Nephron (organoid): ENCODE data around the gene WDFY1.

Source experiments
- H3K27ac Mint-ChIP-seq, 3 experiments: 2 replicates each; pipeline ENCODE4 v1.8.0; 2020; ENCODE audit warnings: mixed read lengths in 3 of 3, mild to moderate bottlenecking in 2 of 3, moderate library complexity in 1 of 3
- H3K27me3 Mint-ChIP-seq: 2 replicates; pipeline ENCODE4 v1.8.0; 2021; ENCODE audit warnings: low read depth, mild to moderate bottlenecking, moderate library complexity, mixed read lengths
- H3K36me3 Mint-ChIP-seq: 2 replicates; pipeline ENCODE4 v1.8.0; 2020; ENCODE audit warnings: low read depth, mixed read lengths
- H3K4me1 Mint-ChIP-seq: 2 replicates; pipeline ENCODE4 v1.8.0; 2020; ENCODE audit warnings: mixed read lengths
- H3K4me3 Mint-ChIP-seq, 3 experiments: 2 replicates each; pipeline ENCODE4 v1.8.0; 2020; ENCODE audit warnings: mild to moderate bottlenecking in 3 of 3, mixed read lengths in 3 of 3, moderate library complexity in 2 of 3
- H3K9me3 Mint-ChIP-seq: 2 replicates; pipeline ENCODE4 v1.8.0; 2020; ENCODE audit warnings: mixed read lengths
- TF ChIP-seq, protein P1 (sequence below), 3 experiments: fragments of 200-600 bp; sonication (generic); IDR thresholded peaks; one replicate each; pipeline ENCODE4 v1.5.0; 2021; ENCODE audit warnings: antibody characterized with exemption in 3 of 3; ENCODE audit not compliant: unreplicated experiment in 3 of 3

Gene WDFY1

DNA sequence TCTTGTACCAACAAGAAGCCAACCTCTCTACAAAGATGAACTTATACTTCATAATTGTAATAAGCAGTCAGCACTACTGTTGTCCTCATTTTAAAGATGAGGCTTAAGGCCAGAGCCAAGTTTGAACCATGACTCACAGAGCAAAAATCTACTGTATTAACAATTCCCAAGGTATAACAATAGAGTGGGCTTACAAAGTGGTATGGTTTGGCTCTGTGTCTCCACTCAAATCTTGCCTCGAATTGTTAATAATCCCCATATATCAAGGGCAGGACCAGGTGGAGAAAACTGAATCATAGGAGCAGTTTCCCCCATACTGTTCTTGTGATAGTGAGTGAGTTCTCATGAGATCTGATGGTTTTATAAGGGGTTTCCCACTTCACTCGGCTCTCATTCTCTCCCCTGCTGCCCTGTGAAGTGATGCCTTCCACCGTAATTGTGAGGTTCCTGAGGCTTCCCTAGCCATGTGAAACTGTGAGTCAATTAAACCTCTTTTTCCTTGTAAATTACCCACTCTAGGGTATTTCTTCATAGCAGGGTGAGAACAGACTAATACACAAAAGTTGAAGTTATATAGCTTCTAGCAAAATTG, 31.6 kb upstream of the WDFY1 start:
- no peaks in the 10 kb centered on the region for H3K9me3 Mint-ChIP-seq
- TF ChIP-seq, protein P1, sequence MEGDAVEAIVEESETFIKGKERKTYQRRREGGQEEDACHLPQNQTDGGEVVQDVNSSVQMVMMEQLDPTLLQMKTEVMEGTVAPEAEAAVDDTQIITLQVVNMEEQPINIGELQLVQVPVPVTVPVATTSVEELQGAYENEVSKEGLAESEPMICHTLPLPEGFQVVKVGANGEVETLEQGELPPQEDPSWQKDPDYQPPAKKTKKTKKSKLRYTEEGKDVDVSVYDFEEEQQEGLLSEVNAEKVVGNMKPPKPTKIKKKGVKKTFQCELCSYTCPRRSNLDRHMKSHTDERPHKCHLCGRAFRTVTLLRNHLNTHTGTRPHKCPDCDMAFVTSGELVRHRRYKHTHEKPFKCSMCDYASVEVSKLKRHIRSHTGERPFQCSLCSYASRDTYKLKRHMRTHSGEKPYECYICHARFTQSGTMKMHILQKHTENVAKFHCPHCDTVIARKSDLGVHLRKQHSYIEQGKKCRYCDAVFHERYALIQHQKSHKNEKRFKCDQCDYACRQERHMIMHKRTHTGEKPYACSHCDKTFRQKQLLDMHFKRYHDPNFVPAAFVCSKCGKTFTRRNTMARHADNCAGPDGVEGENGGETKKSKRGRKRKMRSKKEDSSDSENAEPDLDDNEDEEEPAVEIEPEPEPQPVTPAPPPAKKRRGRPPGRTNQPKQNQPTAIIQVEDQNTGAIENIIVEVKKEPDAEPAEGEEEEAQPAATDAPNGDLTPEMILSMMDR (IDR thresholded peaks at IDR 0.05; ENCODE audit: unreplicated experiment in 3 of 3) = no peak

DNA sequence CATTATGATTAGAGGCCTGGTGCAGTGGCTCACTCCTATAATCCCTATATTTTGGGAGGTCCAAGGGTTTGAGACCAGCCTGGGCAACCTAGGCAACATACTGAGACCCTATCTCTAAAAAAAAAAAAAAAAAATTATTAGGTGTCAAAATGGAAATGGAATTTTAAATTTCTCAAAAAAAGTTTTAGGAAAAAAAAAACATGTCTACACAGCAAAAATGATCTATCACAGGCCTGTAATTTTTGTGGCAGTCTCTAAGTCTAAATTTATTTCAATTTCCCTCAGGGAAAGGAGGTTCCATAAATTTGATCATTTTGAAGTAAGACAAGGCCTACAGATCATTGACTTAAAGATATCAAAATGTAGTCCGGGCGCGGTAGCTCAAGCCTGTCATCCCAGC, 28.5 kb upstream of the WDFY1 start:
- H3K27me3 Mint-ChIP-seq = no peaks in the 10 kb centered on the region
- no peak overlapping the region for H3K27ac Mint-ChIP-seq
- H3K36me3 Mint-ChIP-seq = peaks cover 3% of the 10 kb centered on the region
- TF ChIP-seq, protein P1 (IDR thresholded peaks at IDR 0.05; ENCODE audit: unreplicated experiment in 3 of 3) = no peak
- no peak overlapping the region for H3K4me3 Mint-ChIP-seq
- H3K4me1 Mint-ChIP-seq = no peaks in the 10 kb centered on the region
- H3K9me3 Mint-ChIP-seq = no peaks in the 10 kb centered on the region

More for the DNA sequence above, 31.6 kb upstream of the WDFY1 start:
- Mint-ChIP-seq H3K4me3 (no peak overlapping the region), H3K4me1 (no peaks in the 10 kb centered on the region), H3K27me3 (no peaks in the 10 kb centered on the region), H3K27ac (no peak overlapping the region), H3K36me3 (peaks cover 7% of the 10 kb centered on the region)

DNA sequence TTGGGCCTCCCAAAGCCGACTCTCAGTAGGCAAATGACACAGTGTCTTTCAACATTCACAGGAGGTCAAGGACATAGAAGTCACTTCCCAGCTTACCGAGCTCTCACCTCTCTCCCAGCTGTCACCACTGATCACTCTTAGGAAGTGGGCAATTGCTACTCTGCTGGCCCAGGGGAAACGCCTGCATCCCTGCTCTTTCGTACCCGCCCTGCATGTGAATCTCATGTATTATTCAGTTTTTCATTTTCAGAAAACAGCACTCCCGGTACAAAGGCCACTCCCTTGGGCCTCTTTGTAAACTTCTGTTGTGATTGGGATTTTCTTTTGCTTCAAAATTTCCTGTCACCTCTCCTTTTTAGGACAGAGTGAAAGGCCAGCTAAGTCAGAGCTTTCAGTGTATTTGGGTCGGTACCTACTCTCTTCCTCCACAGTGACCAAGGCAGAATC, 27.5 kb upstream of the WDFY1 start:
- Mint-ChIP-seq H3K36me3 (peaks cover 7% of the 10 kb centered on the region), H3K27ac (no peak overlapping the region), H3K4me3 (no peak overlapping the region), H3K27me3 (no peaks in the 10 kb centered on the region), H3K4me1 (no peaks in the 10 kb centered on the region), H3K9me3 (no peaks in the 10 kb centered on the region)
- TF ChIP-seq, protein P1 (IDR thresholded peaks at IDR 0.05; ENCODE audit: unreplicated experiment in 3 of 3) = no peak

DNA sequence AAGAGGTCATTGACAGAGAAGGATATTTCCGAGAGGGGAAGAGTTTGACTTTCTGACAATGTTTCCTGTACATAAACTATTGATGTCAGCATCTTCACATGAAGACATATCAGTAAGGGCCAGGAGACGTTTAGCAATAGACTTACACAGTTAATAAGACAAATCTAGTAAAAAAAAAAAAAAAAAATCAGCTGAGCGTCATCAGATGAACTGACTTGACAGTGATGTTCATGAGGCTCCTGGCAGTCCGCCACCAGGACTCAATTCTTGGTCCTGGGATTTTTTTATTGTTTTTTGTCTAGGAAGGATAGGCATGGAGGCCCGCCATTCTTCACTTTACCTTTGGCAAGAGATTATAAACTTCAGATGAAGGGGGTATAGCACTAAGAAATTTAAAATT, 26.6 kb upstream of the WDFY1 start:
- H3K9me3 Mint-ChIP-seq = no peaks in the 10 kb centered on the region

DNA sequence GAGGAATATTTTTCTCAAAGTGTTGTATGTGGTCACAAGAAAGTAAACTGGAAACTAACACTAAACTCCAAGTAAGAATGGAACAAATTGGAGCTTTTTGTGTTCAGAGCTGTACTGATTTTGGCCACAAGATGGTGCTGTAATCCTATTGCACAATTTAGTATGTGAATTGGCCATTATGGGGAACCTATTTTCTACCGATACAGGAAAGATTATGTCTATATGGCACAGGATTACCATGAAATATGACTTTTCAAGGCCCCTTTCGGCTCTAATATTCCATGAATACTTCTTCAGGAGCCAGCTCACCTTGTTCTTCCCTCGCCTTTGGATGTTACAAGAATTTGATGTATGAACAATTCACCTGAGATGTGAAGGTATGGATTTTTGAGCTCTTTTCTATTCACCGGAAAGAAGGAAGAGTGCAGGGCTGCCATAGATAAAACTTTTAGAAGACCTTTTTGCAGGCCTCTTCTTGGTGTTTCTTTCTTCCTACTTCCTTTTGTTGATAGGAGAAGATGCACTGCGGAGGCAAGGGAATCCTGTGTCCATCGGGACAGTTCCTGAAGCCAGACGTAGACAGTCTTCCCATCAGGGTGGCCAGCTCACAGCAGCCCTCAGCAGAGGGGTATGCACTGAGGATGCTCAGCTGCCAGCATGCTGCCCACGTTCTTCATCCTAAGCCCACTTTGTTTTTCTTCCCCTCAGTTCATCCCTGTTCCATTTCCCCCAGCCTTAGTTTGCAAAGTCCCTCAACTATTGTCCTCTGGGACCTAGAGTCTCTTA, 25.4 kb upstream of the WDFY1 start:
- no peaks in the 10 kb centered on the region for H3K27me3 Mint-ChIP-seq
- no peaks in the 10 kb centered on the region for H3K9me3 Mint-ChIP-seq
- H3K36me3 Mint-ChIP-seq = peaks cover 15% of the 10 kb centered on the region
- no peak overlapping the region for H3K27ac Mint-ChIP-seq
- TF ChIP-seq, protein P1 (IDR thresholded peaks at IDR 0.05; ENCODE audit: unreplicated experiment in 3 of 3) = peak; percentile 85 to 93 (median 91)
- H3K4me3 Mint-ChIP-seq = no peak overlapping the region
- H3K4me1 Mint-ChIP-seq = no peaks in the 10 kb centered on the region

More for the DNA sequence above, 26.6 kb upstream of the WDFY1 start:
- H3K36me3 Mint-ChIP-seq = peaks cover 10% of the 10 kb centered on the region
- TF ChIP-seq, protein P1 (IDR thresholded peaks at IDR 0.05; ENCODE audit: unreplicated experiment in 3 of 3) = no peak
- H3K4me1 Mint-ChIP-seq = no peaks in the 10 kb centered on the region
- no peaks in the 10 kb centered on the region for H3K27me3 Mint-ChIP-seq
- no peak overlapping the region for H3K27ac Mint-ChIP-seq
- H3K4me3 Mint-ChIP-seq = no peak overlapping the region
